ENCODE data around the gene EHMT1.

EHMT1 gene

DNA sequence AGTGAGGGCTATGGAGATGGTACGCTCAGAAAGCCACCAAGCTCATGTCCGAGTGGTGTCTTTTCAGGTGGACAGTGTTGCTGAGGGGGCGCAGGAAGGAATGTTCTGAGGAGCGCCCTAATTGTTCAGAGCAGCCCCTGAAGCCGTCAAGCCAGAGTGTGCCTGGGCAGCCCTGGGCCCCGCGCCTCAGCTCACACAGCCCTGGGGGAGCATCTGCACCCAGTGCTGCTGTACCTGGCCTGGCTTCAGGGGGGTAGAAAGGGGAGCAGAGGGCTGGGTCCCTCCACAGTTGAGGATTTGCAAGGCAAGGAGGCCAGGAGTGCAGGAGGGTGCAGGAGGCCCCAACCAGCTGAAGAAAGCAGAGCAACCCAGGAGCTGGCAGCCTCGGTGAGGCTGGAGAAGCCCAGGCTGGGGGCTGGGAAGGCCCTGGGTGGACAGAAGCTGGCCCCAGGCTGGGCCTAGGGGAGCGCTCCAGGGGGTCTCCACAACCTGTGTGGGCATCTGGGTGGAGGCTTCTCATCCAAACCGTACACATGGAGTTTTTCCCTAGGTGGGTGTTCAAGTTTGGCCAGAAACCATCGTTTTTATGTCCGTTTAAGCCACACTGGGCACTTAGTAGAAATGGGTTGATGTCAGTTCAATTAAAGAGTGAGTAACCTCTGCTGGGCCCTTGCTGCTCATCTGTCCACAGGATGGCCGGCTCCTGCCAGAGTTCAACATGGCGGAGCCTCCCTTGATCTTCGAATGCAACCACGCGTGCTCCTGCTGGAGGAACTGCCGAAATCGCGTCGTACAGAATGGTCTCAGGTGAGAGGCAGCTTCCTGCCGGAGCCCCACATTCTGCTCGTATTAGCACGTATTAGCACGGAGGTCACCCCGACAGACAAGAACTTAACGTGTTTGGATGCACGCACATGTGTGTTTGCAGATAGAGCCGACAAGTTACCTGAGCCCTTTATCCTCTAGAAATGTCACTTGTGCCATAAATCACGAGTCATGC, 196.8 kb downstream of the EHMT1 start:
- no peak overlapping the region for H3K27ac ChIP-seq
- no peak for TF ChIP-seq ZFX (IDR thresholded peaks at IDR 0.05)
- TF ChIP-seq, protein P1, sequence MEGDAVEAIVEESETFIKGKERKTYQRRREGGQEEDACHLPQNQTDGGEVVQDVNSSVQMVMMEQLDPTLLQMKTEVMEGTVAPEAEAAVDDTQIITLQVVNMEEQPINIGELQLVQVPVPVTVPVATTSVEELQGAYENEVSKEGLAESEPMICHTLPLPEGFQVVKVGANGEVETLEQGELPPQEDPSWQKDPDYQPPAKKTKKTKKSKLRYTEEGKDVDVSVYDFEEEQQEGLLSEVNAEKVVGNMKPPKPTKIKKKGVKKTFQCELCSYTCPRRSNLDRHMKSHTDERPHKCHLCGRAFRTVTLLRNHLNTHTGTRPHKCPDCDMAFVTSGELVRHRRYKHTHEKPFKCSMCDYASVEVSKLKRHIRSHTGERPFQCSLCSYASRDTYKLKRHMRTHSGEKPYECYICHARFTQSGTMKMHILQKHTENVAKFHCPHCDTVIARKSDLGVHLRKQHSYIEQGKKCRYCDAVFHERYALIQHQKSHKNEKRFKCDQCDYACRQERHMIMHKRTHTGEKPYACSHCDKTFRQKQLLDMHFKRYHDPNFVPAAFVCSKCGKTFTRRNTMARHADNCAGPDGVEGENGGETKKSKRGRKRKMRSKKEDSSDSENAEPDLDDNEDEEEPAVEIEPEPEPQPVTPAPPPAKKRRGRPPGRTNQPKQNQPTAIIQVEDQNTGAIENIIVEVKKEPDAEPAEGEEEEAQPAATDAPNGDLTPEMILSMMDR (conservative IDR thresholded peaks at IDR 0.05), result no peak

DNA sequence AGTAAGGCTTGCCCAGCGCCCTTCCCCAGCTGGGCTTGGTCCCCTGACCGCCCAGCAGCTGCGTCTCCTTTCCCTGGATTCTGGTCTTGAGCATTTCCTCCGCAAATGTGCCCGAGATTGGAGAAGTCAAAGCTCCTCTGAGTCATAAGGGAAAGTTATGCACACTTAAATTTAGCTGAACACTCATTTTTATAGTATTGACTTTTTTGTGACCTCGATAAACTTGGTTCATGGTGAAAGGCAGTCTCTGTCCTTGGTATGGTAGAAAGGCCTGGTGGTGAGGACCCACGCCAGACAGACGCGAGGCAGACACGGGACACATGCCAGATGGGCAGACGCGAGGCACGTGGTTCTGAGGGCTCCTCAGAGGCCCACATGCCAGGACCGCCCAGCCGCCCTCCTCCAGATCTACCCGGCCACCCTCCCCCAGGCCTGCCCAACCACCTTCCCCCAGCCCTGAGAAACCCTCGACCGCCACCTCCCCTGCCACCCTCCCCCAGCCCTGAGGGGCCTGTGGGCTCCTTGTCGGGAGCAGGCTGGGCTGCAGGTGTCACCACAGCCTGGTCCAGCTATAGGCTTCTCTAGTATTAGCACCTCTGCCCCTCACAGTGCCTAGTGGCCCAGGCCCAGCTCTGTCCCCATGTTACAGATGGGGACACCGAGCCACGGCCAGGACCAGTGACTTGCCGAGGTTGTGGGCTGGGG, 197.9 kb downstream of the EHMT1 start:
- no peak overlapping the region for H3K27ac ChIP-seq
- TF ChIP-seq, protein P1 (conservative IDR thresholded peaks at IDR 0.05), result no peak
- no peak for TF ChIP-seq ZFX (IDR thresholded peaks at IDR 0.05)

DNA sequence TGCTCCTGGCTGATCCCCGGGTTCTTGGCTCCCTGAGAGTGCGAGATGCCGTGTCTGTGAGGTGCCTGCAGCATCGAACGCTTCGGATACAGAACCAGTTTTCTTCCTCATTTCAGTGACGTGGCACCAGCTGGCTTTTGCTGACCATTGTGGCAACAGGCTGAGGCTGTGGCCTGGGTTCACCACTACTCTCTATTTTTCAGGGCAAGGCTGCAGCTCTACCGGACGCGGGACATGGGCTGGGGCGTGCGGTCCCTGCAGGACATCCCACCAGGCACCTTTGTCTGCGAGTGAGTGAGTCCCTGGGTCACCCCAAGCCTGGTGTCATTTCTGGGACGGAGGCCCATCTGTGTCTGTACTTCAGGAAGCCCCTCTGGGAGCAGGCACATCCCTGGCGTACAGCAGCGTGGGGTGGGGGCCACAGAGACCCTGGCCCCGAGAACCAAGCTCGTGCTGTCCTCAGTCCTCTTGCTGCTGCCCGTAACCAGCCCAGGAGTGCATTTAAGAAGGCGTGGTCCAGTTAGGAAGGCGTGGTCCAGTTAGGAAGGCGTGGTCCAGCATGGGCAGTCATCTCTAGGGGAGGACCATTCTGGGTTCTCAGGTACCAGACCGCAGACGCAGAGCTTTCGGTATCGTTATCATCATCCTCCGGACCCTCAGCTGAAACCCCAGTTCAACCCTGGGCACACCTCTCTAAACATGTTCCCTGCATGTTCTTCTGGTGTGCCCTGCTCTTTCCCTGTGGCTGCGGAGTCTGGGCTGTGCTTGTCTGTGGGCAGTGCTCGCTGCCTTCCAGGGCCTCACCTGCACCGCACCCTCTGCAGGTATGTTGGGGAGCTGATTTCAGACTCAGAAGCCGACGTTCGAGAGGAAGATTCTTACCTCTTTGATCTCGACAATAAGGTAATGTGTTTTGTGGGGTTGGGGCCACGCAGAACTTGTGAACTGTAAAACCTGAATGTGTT, 198.7 kb downstream of the EHMT1 start:
- no peak for TF ChIP-seq ZFX (IDR thresholded peaks at IDR 0.05)
- TF ChIP-seq, protein P1 (conservative IDR thresholded peaks at IDR 0.05), result no peak
- H3K27ac ChIP-seq, result no peak overlapping the region

DNA sequence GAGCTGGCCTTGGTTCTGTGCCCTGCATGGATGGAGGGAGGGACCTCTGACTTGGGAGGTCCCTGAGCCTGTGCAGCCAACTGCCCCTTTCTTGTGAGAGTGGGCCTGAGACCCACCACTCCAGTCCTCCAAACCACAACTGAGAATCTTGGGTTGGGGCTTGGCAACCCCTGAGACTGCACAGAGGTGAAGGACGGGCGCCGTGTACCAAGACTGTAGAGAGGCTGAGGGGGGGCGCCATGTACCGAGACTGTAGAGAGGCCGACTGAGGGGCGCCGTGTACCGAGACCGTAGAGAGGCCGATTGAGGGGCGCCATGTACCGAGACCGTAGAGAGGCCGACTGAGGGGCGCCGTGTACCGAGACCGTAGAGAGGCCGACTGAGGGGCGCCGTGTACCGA, 199.5 kb downstream of the EHMT1 start:
- no peak overlapping the region for H3K27ac ChIP-seq
- TF ChIP-seq, protein P1 (conservative IDR thresholded peaks at IDR 0.05), result no peak
- TF ChIP-seq ZFX (IDR thresholded peaks at IDR 0.05), result no peak

DNA sequence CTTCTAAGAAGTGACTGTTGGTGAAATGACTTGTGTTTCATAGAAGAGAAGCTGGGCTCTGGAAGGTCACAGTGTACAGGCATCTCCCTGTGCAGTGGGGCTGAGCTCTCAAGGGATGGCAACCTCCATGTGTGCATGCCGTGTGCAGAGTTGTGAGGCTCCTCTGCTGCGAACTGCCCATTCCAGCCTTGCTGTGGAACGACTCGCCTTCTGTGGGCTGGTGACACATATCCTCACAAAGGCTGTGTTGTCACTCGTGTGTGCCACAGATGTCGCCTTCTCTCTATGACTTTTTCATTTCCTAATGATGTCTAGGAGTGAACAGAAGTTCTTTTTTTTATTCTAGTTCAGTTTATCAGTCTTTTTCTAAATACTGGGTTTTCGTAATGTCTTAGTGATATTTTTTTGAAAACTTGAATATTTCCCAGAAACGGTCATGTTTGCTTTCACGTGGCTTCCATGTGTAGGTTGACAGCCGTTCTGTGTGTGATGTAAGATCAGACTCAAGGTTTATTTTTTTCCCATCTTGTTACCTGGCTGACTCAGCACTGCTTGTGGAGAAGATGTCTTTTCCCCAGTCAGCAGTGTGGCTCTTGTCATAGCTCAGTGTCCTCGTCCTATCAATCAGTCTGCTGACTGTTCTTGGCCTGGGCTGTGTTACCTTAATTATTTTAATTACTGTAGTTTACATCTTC, 201.5 kb downstream of the EHMT1 start:
- no peak for TF ChIP-seq ZFX (IDR thresholded peaks at IDR 0.05)
- TF ChIP-seq, protein P1 (conservative IDR thresholded peaks at IDR 0.05), result no peak
- no peak overlapping the region for H3K27ac ChIP-seq

DNA sequence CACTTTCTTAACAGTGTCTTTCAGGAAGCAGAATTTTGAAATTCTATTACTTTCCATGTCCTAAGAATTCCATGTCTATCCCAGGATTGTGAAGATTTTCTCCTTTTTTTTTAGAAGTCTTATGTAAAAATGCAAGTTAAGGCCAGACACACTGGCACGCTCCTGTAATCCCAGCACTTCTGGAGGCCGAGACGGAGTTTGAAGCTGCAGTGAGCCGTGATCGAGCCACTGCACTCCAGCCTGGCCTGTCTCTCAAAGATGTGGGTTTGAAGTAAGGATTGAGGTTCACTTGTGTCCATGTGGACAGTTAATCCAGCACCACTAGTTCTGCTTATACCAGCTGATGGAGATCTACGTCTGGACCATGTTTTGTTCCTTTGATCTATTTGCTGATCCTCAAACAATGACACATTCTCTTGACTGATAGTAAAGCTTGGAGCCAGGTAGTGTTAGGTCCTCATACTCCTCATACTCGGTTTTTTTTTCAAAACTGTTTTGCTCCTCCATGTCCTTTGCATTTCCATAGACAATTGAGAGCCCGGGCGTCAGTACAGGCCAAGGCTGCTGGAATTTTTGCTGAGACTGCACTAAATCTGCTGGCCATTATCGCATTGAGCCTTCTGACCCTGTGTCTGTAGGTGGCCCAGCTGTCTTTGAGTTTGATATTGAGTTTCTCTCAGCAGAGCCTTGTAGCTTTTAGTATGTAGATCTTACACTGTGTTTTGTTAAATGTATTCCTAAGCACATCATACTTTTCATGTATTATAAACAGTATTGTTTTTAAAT, 205.4 kb downstream of the EHMT1 start:
- H3K27ac ChIP-seq, result no peak overlapping the region
- TF ChIP-seq ZFX (IDR thresholded peaks at IDR 0.05), result no peak
- TF ChIP-seq, protein P1 (conservative IDR thresholded peaks at IDR 0.05), result no peak

Data from C4-2B (cell line).